B cell (primary cell): ENCODE data around the gene CARS2.

Experiments
- EZH2 ChIP-seq: IDR thresholded peaks from 2 replicates; pipeline ENCODE4 v1.6.1; 2012; ENCODE audit warnings: borderline replicate concordance, low read depth, mild to moderate bottlenecking, moderate library complexity, low read length; ENCODE audit not compliant: insufficient read depth, poor library complexity, severe bottlenecking
- TF ChIP-seq, protein P1 (sequence below): fragments of 200-600 bp; IDR thresholded peaks from one replicate; pipeline ENCODE4 v1.8.0; 2022; ENCODE audit warnings: antibody characterized with exemption, mild to moderate bottlenecking

GRCh38 chr13:110639935-110640334 lies 66.0 kb downstream of the CARS2 start:
- TF ChIP-seq, protein P1, sequence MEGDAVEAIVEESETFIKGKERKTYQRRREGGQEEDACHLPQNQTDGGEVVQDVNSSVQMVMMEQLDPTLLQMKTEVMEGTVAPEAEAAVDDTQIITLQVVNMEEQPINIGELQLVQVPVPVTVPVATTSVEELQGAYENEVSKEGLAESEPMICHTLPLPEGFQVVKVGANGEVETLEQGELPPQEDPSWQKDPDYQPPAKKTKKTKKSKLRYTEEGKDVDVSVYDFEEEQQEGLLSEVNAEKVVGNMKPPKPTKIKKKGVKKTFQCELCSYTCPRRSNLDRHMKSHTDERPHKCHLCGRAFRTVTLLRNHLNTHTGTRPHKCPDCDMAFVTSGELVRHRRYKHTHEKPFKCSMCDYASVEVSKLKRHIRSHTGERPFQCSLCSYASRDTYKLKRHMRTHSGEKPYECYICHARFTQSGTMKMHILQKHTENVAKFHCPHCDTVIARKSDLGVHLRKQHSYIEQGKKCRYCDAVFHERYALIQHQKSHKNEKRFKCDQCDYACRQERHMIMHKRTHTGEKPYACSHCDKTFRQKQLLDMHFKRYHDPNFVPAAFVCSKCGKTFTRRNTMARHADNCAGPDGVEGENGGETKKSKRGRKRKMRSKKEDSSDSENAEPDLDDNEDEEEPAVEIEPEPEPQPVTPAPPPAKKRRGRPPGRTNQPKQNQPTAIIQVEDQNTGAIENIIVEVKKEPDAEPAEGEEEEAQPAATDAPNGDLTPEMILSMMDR, result no peak
- no peak for TF ChIP-seq EZH2
